ENCODE measurements around the gene AQP7.
"Not testable (repeated sequence)": the region's sequence is repeated elsewhere in the genome, so short reads cannot be mapped to it uniquely, and the experiment has no call there.

Gene AQP7

GRCh38 chr9:33431420-33431819, 29.1 kb upstream of the AQP7 start:
- no peak for DNase-seq

DNA sequence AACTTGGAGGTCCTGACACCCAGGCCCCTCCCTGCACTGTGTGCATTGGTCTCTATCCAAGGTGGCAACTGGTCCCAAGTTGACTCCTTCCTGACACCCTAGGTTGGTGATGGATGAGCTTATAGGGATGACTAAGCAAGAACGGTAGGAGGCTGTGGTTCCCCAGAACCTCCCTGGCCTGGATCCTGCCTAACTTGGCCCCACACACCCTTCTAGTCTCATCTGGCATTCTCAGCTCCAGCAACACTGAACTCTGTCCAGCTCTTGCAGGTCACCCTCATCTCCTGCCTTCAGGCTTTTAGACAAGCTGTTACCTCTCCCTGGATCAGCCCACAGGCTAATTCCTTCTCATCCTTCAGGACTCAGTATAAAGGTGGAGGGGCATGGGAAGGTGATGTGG, 28.6 kb upstream of the AQP7 start:
- DNase-seq = no peak

DNA sequence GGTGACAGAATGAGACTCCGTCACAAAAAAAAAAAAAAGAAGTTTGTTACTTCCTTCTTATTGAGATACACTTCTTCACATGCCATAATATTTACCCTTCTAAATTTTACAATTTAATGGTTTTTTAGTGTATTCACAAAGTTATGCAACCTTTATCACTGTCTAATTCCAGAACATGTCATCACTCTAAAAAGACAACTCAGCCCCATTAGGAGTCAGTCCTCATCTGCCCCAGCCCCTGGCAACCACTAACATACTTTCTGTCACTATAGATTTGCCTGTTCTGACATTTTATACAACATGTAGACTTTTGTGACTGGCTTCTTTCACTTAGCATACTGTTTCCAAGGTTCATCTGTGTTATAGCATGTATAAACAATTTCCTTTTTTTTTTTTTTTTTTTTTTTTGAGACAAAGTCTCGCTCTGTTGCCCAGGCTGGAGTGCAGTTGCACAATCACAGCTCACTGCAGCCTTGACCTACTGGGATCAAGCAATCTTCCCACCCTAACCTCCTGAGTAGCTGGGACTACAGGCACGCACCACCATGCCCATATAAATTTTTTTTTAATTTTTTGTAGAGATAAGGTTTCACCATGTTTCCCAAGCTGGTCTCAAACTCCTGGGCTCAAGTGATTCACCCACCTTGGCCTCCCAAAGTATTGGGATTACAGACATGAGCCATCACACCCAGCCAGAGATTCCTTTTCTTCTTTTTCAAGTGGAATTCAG, 27.1 kb upstream of the AQP7 start:
- no peak for DNase-seq

DNA sequence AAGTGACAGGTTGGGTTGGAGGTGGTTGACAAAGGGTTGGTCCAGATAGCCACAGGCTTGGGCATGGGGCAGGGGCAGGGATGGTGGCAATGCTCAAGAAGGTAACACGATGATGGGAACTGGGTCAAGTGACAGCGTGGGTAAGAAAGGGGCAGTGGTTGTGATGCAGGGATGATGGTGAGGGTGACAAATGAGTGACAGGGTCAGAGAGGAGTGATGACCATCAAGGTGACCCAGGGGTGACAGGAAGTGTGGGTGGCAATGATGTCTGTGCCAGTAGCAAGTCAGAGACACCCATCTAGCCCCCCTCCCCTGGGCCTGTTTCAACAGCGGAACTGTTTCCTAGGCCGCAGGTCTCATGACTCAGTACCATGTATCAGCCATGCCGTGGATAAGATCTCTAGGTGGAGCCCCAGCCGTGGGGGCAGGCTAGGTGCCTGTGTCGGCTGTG, 24.5 kb upstream of the AQP7 start:
- DNase-seq = no peak

GRCh38 chr9:33425128-33425533, 22.8 kb upstream of the AQP7 start:
- no peak for DNase-seq

DNA sequence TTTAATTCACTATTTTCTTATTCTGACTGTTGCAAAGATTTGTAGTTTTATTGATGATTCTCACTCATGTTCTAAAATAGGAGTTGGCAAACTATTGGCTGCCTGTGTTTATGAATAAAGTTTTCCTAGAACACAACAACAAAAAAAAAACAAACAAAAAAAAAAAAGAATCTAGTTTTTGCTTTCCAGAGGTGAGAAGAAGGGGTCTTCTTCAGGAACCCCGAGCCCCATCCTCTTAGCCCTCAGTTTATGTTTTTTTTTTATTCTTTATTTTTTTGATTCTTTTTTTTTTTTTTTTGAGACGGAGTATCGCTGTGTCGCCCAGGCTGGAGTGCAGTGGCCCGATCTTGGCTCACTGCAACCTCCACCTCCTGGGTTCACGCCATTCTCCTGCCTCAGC, 22.1 kb upstream of the AQP7 start:
- DNase-seq = not testable (repeated sequence)

- not testable (repeated sequence) for DNase-seq
Observed at GRCh38 chr9:33424043-33424442, 21.7 kb upstream of the AQP7 start.

DNA sequence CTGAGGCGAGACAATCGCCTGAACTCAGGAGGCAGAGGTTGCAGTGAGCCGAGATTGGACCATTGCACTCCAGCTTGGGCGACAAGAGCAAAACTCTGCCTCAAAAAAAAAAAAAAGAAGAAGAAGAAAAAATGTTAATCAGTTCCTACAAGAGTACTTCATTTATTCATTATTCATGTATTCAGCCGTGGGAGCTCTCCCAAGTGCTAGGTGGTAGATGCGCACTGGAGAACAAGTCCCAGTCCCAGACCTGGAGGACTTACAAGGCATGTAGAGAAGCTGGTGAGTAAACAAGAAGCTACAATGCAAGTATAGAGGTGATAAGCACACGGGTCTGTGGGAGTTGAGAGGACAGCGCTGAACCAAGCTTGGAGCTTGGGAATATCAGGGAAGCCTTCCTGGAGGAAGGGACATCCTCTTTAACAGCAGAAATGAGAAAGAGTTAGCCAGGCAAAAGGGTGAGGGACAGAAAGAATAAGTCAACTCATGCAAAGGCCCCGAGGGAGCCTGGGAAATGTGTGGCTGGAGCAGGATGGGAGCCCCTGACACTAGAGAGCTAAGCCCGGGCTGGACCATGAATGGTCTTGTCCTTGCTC, 17.4 kb upstream of the AQP7 start:
- DNase-seq = no peak

DNA sequence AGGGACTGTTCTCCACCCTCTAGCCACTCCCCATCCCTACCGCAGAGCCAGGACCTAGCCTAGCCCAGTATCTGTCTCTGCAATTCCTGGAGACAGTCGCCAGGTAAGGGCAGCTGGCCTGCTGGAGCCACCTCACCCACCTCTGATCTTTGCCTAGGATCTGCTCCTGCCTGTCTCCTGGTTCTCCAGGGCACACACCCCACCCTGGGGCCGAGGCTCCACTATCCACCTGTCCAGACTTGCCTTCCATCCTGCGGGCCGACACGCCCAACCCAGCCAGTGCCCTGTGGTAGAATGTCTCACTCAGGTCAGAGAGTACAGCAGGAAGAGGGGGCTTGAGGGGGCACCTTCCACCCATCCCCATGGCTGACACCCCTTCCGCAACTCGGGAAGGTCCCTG, 15.7 kb upstream of the AQP7 start:
- DNase-seq = no peak

DNA sequence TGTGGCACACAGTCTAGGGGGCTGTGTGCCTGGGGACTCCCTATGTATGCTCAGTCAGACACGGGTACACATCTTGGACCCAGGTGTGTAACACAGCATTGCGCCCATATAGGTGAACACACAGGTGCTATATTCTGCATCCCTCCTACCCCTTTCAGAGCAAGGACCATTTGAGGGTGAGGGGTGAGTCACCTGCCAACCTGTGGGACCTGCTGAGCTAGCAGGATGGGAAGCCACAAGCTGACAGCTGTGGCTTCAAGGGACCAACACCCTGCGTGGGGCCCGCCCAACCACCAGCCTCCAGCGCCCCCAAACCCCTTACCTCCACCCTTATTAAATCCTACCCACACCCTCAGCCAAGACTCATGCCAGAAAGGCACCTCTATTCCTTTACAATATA, 14.6 kb upstream of the AQP7 start:
- DNase-seq = no peak

DNA sequence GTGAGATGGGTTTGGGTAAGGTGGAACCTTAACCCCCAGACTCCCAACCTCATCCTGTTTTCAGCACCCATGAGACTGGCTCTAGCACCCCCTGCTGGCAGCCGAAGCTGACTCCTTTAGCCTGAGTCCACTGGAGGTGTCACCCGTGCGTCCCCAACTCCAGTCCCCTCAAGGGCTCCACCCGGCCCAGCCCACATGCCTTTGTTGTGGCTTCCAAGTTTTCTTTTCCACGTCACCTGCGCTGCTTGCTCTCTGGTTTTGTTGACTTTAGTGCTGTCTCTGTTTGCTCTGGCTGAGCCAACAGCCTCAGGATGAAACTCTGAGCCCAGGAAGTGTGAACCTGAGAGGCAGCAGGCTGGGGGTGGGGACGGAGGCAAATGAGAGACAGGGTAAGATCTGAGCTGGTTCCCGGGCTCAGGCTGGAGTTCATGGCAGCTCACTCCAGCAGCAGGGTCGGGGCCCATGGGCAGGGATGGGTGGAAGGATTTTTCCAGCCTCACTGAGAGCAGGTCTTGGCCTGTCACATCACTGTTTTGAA, 13.2 kb upstream of the AQP7 start:
- peak; percentile 47 for DNase-seq

GRCh38 chr9:33414889-33415500, 12.6 kb upstream of the AQP7 start:
- no peak for DNase-seq

DNA sequence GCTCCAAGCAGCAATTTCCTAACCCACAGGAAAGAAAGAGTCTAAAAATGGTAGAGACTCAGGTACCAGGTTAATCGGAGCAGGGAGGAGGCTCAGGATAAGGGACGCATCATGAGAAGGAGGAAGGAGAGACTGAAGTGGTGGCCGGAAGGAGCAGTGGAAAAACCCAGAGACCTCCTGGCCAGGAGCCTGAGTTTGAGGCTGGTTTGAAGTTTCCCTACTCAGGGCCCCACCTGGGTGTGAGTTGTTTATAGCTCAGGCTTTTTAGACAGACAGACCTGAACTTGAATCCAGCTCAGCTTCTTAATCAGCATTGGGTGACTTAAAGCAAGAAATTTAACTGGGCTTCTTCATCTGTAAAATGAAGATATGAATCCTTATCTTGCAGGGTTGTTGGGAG, 11.9 kb upstream of the AQP7 start:
- no peak for DNase-seq

DNA sequence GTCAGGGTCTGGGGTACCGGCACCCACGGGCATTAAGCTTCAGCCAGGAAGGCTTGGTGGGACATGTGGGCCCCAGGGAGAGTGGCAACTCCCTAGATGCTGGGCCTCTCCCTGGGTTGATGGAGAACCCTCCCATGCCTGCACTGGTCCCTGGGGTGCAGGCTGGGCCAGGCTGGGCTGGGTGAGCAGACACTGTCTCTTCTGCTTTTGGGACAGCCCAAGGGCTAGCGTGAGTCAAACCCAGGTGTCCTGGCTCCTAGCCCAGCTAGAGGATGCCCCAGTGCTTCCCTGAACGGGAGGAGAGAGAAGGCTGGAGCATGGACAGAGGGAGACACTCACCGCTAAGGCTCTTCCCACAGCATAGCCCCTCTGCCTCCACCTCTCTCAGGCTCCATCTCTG, 5.7 kb upstream of the AQP7 start:
- DNase-seq = no peak

DNA sequence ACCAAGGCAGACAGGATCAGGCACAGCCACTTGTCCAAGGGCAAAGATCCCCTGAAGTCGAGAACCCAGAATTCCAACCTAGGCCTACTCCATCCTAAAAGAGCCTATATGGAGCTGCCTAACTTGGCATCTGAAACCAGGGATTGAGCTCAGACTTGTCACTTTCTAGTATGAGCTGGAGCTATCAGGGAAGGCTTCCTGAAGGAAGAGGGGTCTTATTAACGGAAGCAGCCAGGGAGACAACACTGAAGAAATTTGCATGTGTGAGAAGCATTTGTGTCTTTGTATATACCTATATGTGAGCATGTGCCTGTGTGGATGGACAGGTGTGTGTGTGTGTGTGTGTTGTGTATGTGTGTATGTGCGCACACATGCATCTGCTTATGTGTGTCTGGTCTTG, 4.7 kb upstream of the AQP7 start:
- DNase-seq = no peak

GRCh38 chr9:33404788-33405362, 2.5 kb upstream of the AQP7 start:
- DNase-seq = no peak

DNA sequence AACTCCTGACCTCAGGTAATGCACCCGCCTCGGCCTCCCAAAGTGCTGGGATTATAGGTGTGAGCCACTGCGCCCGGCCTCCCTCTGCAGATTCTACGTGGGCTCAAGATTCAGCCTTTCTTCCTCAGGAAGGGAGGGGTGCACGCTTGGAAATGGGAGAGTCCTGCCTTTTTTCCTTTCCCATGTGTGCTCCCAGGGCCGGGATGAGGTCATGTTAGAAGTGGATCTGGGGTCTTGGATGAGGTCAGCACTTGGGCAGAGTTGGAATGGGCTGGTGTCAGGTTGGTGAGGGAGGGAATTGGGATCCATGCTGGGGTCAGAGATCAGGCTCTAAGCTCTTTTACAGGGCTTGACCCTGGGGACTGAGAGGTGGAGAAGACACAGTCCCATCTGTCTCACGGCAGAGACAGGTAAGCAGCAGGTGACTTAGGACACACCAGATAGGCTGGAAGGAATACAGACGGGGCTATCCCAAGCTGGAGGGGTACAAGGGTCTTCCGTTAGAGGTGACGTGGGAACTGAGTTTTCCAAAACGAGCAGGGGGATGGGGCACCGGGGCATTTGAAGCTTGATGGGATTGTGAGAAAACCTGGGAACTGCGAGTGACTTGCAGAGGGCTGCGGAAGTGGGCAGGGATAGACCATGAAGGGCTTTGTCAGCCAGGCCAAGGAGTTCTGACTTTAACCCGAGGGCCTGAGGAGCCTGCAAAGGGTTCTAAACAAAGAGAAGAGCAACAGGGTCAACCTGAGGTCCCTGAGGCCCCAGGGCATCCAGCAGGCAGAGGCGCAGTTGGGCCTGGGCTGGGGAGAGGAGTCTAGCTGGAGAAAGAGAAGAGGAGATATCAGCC, 1.8 kb upstream of the AQP7 start:
- DNase-seq = no peak

GRCh38 chr9:33401809-33402208, 559 bp downstream of the AQP7 start:
- not testable (repeated sequence) for DNase-seq

DNA sequence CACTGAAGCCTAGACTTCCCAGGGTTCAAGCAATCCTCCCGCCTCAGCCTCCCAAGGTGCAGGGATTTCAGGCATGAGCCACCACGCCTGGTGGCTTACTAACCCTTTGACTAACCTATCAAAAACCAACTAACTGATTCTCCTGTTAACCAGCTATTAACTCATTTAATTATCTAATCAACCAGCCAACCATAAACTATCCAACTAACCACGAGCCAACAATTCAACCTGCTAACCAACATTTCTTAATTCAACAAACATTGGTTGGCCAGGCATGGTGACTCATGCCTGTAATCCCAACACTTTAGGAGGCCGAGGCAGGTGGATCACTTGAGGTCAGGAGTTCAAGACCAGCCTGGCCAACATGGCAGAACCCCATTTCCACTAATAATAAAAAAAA, 3.3 kb downstream of the AQP7 start:
- not testable (repeated sequence) for DNase-seq

- not testable (repeated sequence) for DNase-seq
Observed at GRCh38 chr9:33397801-33398200, 4.6 kb downstream of the AQP7 start.

DNA sequence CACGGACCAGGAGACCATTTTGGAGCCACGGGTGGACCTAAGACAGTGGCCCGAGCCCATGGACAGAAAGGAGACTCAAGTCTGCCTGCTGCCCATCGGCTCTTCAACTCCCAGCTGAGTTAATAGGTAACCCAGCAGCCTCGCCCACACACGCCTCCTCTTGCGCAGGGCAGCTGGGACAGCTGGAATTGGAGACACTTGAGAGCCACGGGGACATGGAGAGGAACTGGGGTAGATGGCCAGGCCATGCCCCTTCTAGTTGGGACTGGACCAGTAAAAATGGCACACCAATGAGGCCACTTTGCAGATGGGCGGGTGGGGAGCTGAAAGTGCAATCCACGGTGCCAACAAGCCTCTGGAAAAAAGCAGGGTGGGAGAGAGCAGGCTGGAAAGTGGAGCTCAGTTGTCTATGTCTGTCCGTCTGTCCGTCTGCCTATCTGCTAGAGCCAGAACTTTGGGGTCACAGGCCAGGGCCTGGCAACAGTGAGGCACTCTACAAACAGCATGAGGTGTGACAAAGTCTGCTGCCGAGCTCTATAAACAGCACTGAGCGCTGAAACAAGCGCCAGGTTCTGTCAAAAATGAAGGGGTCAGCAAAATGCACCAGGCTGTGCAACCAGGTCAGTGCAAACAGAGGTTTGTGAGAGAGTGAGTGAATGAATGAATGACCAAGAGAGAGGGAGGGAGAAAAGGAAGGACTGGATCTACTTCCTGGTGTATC, 7.0 kb downstream of the AQP7 start:
- DNase-seq = not testable (repeated sequence)

DNA sequence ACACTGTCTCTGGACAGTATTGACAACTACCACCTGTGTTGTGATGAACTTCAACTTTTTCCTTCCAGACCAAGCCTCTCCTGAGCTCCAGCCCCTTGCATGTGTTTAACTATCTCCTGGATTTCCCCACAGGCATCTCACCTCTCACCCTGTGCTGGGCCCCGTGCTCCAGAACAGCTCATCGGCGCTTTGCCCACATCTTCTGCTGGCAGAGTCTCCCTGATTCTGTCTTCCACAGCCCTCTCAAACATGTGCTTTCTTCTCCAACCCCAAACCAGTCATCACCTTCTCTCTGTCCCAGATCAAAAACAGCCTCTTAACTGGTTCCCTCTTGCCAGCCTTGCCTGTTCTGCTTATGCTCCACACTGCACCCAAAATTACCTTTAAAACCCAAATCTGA, 8.4 kb downstream of the AQP7 start:
- not testable (repeated sequence) for DNase-seq

All from 8988T (cell line).